Naive thymus-derived CD8-positive, alpha-beta T cell (primary cell): ENCODE measurements around the gene SHC4. TPM values are rescaled to one million over a fixed set of nuclear protein-coding genes. Genes with fewer than 3 reads are reported as not detected.

Experiments
- ATAC-seq, 2 donors: fragments of 150-1000 bp; cut with Tn5 transposase in 1 of 2; sonication (Bioruptor Pico), chemical (Tn5 transposase) in 1 of 2; 1 replicate in 1 of 2; 2 replicates in 1 of 2; pipeline ENCODE4 v1.10.0; 2021; ENCODE audit warnings: mild to moderate bottlenecking in 2 of 2, moderate library complexity in 2 of 2
- POLR2A ChIA-PET: fragments of 350-600 bp; sonication (Branson Sonifier 250); formaldehyde crosslinking; loops from one replicate; lab custom pipeline; 2021; ENCODE audit warnings: antibody characterized with exemption; lab: Charles Lee
- DNase-seq, 10 donors: peaks; one replicate each; pipeline versions ENCODE4 v3.0.0 to v3.0.0-alpha.2; 2020 to 2022
- H3K27ac Mint-ChIP-seq, 10 donors: one replicate each; pipeline ENCODE4 v1.8.0; 2020 to 2022; ENCODE audit warnings: mild to moderate bottlenecking in 10 of 10, mixed read lengths in 10 of 10, moderate library complexity in 4 of 10, inconsistent platforms in 1 of 10
- H3K27me3 Mint-ChIP-seq, 5 donors: one replicate each; pipeline ENCODE4 v1.8.0; 2021 to 2022; ENCODE audit warnings: mixed read lengths in 5 of 5
- H3K36me3 Mint-ChIP-seq, 3 donors: one replicate each; pipeline ENCODE4 v1.8.0; 2020 to 2022; ENCODE audit warnings: mixed read lengths in 3 of 3, mild to moderate bottlenecking in 2 of 3, inconsistent platforms in 1 of 3
- H3K4me1 Mint-ChIP-seq, 4 donors: one replicate each; pipeline ENCODE4 v1.8.0; 2021 to 2022; ENCODE audit warnings: mixed read lengths in 4 of 4
- H3K4me3 Mint-ChIP-seq, 10 donors: one replicate each; pipeline ENCODE4 v1.8.0; 2020 to 2022; ENCODE audit warnings: mild to moderate bottlenecking in 10 of 10, mixed read lengths in 10 of 10, moderate library complexity in 6 of 10, inconsistent platforms in 1 of 10
- H3K9me3 Mint-ChIP-seq, 9 donors: one replicate each; pipeline ENCODE4 v1.8.0; 2020 to 2022; ENCODE audit warnings: mixed read lengths in 9 of 9, mild to moderate bottlenecking in 3 of 9, inconsistent platforms in 1 of 9, moderate library complexity in 1 of 9
- polyA plus RNA-seq, 3 donors: library from polyadenylated mRNA; unstranded; fragments of 300-500 nt; fragmentation: Illumina TruSeq; gene quantifications; one replicate each; pipeline ENCODE4 v1.2.3, GENCODE V29; 2021
- total RNA-seq, 8 experiments: library from RNA in 2 of 8; stranded (reverse) in 2 of 8; gene quantifications; one replicate each; pipeline ENCODE4 v1.2.3 and lab custom pipeline; 2021 to 2026

The SHC4 gene
- total and polyA plus RNA-seq, 5 experiments from 2014 or later: not detected

DNA sequence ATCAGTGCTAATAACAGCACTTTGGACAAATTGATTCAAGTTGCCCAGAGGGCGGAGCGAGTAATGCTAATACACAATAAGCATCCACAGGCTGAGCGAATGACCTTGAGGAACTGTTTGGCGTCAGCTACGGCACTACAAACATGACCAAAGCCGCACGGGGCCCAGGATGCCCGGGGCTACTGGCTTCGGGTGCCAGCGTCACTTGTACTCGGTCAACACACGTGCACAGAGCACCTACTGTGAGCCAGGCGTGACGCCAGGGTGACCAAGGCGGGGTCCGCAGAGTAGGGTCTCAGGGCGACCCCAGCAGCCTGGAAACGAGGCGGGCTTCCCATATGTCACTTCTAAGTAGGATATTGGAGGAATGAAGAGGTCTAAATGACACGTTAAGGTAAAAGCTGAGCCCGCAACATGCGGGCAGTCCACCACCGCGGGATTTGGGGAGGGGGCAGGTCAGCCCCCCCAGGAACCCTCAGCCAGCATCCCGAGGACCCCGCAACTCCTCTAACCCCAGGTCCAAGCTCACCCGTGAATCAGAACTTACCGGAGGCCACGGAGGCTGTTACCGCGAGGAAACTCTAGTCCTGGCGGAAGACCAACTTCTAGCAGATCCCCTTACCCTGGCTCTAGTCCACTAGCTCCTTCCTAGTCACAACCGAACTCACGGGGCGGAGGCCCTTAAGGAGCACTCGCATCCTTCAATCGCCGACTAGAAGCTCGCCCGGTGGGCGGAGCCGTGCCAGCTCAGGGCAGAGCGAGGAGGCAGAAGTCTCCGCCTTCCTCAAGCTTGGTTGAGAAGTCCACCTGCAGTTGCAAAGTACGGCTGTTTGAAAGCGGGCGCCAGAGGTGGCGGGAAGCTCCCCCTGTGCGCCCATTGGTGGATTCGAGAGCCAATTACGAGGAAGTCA lies 153.1 kb downstream of the SHC4 start, which contains the start of gene CEP152:
CEP152 (minus strand) TSS at position 656 of the 911 bp plus-strand sequence. CDS start 5,420 bp downstream, outside the sequence.
- DNase-seq: peak; percentile 93 to 99 (median 98)
- POLR2A ChIA-PET: interaction anchor here (0.7 to 1.6 kb wide), 5 partner anchors 10 to 1545 kb away, joined by 3 to 8 read pairs (median 5); partner anchors contain the start of genes DTWD1, EID1, FAM227B and GABPB1
- peaks cover 0 to 5% (median 3%) of the 10 kb centered on the region in 5 donors for H3K27me3 Mint-ChIP-seq
- no peaks in the 10 kb centered on the region for H3K9me3 Mint-ChIP-seq
- H3K36me3 Mint-ChIP-seq: no peaks in the 10 kb centered on the region
- ATAC-seq: peak; percentile 96
- peak within 1 kb of the TSS; percentile 86 to 95 (median 94) for H3K4me3 Mint-ChIP-seq
- peaks cover 16 to 41% (median 25%) of the 10 kb centered on the region in 4 donors for H3K4me1 Mint-ChIP-seq
- peak within 1 kb of the TSS; percentile 39 to 93 (median 91) for H3K27ac Mint-ChIP-seq

DNA sequence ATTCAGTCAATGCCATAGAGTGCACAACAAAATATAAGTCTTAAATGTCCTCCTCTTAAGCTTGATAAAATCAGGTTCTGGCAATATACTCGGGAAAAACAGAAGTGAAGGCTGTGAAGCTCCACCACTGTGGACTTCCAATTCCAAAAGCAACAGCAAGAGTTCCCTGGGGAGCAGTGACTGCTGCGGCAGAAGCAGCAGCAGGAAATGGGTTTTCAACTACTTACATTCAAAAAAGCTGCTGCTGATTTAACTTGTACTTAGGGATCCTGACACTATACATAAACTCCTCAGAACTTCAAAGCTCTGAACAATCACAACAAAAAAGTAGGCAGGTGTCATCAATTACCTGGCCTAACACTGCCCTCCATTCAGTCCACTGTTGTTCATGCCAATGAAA lies 157.6 kb downstream of the SHC4 start:
- Mint-ChIP-seq H3K27ac (no peak overlapping the region), H3K4me1 (peaks cover 15 to 34% (median 22%) of the 10 kb centered on the region in 4 donors), H3K9me3 (no peaks in the 10 kb centered on the region), H3K4me3 (no peak overlapping the region), H3K36me3 (peaks cover 0 to 19% (median 3%) of the 10 kb centered on the region in 3 donors), H3K27me3 (no peaks in the 10 kb centered on the region)
- ATAC-seq (no peak), DNase-seq (no peak)
- POLR2A ChIA-PET: no interaction called here

DNA sequence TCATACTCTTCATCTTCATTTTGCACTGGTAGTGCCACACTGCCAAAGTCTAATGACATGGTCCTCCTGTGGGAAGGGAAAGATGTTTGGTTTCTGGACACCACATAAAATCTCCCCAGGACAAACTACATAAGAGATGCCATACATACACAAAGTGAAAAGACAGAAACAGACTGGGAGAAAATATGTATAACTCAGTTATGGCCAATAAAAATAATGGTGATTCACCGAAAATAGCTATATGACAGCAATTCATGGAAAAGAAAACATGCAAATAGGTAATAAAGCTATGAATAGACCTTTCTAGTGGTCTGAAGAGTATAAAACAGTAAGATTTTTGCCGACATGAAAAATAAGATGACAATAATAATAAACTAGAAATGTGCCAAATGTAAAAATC lies 158.1 kb downstream of the SHC4 start:
- Mint-ChIP-seq H3K36me3 (peaks cover 0 to 19% (median 3%) of the 10 kb centered on the region in 3 donors), H3K27ac (peak overlapping the region in 1 of 10 donors; percentile 16), H3K4me1 (peaks cover 15 to 33% (median 25%) of the 10 kb centered on the region in 4 donors), H3K9me3 (no peaks in the 10 kb centered on the region), H3K4me3 (no peak overlapping the region), H3K27me3 (no peaks in the 10 kb centered on the region)
- no peak for DNase-seq
- ATAC-seq: no peak
- POLR2A ChIA-PET: no interaction called here

DNA sequence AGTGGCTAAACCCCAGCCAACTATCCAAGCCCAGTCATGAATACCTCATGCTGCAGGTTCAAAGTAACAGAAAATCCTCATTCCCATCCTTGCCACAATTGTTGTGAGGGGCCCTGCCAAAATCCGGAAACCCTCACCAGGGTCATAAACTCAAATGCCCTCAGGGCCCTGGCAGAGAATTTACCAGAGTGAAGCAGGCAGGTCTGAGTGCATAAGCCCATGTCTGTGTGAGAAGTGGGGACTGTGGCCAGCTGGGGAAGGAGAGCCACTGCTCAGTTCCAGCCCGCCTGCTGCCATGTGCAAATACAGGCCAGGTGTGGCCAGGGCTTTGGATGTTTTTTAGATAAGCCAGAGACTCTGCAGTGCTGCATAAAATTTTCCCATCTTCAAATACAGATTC lies 159.8 kb downstream of the SHC4 start:
- peaks cover 6 to 20% (median 14%) of the 10 kb centered on the region in 4 donors for H3K4me1 Mint-ChIP-seq
- DNase-seq: no peak
- no peak for ATAC-seq
- no peak overlapping the region for H3K4me3 Mint-ChIP-seq
- no peaks in the 10 kb centered on the region for H3K9me3 Mint-ChIP-seq
- H3K27ac Mint-ChIP-seq: no peak overlapping the region
- no peaks in the 10 kb centered on the region for H3K27me3 Mint-ChIP-seq
- POLR2A ChIA-PET: no interaction called here
- peaks cover 0 to 19% (median 6%) of the 10 kb centered on the region in 3 donors for H3K36me3 Mint-ChIP-seq

DNA sequence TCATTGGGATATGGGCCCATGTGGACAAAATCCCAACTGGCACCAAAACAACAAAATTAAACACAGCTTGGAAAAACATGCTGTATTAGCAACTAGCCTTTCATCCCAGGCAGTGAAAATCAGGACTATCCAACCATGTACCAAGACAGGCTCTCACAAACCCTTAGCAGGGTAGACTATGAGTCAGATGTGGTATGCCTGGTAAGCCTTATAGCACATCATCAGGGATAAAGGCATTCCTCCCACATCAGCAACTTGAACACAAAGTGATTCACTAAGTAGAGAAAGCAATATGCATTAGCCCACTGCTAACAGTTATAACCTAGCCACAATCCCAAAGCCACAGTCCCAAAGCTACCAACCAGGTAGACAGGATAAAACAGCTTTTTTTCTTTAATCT lies 160.9 kb downstream of the SHC4 start:
- ATAC-seq (no peak), DNase-seq (no peak)
- Mint-ChIP-seq H3K9me3 (no peaks in the 10 kb centered on the region), H3K4me1 (peaks cover 7 to 23% (median 13%) of the 10 kb centered on the region in 4 donors), H3K27me3 (no peaks in the 10 kb centered on the region), H3K27ac (no peak overlapping the region), H3K4me3 (no peak overlapping the region), H3K36me3 (peaks cover 0 to 19% (median 6%) of the 10 kb centered on the region in 3 donors)
- POLR2A ChIA-PET: no interaction called here

DNA sequence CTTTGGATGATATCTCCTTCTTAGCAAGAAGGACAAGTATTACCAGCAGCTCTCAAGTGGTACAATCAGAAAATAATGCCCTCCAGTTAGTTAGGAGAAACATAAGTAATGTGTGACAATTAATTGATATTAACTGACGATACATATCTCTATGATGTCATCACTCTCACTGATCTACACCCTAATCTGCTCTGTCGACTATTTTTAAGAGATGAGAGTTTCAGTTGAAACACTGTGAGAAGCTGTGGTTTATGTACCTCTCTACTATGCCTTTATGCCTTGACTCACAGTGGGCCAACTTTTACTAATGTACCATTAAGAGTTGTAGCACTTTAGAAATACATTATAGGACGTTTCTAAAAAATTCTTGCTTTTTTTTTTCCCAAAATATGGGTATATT lies 161.5 kb downstream of the SHC4 start:
- ATAC-seq: no peak
- POLR2A ChIA-PET: no interaction called here
- peaks cover 9 to 26% (median 18%) of the 10 kb centered on the region in 4 donors for H3K4me1 Mint-ChIP-seq
- H3K27ac Mint-ChIP-seq: no peak overlapping the region
- peaks cover 0 to 22% (median 8%) of the 10 kb centered on the region in 3 donors for H3K36me3 Mint-ChIP-seq
- DNase-seq: no peak
- H3K9me3 Mint-ChIP-seq: no peaks in the 10 kb centered on the region
- no peak overlapping the region for H3K4me3 Mint-ChIP-seq
- H3K27me3 Mint-ChIP-seq: no peaks in the 10 kb centered on the region

DNA sequence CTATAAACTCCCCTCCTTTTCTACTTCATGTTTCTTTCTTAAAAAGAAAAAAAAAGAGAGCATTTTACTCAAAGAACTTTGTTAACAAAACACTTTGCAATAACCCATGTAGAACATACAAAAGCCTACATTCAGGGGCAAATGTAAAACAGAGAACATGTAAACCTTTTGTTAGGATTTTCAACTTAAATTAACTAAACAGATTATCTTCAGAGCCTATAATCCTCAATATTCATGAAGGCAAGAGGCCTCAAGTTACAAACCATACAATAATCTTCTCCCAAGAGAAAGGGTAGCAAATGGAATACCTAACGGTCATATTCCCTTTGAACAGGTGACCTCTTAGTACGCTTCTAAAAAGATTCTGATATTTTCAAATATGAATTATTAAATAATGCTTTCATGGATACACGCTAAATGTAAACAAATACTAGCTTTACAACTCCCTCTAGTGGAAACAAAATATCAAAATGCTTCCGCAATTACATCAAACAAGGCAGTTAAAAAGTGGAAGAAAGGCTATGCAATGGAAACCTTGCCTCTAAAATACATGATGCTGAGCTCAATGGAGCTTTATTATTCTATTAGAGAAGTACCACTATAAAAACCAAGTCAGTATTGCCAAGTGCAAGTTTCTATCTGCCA lies 162.8 kb downstream of the SHC4 start:
- Mint-ChIP-seq H3K4me1 (peaks cover 6 to 25% (median 13%) of the 10 kb centered on the region in 4 donors), H3K27ac (no peak overlapping the region), H3K4me3 (no peak overlapping the region), H3K27me3 (no peaks in the 10 kb centered on the region), H3K36me3 (peaks cover 0 to 32% (median 10%) of the 10 kb centered on the region in 3 donors), H3K9me3 (no peaks in the 10 kb centered on the region)
- DNase-seq: no peak
- no peak for ATAC-seq
- POLR2A ChIA-PET: interaction anchor here (1.6 kb wide), 1 partner anchor 10 kb away, joined by 5 read pairs; the partner anchor contains the start of gene CEP152

DNA sequence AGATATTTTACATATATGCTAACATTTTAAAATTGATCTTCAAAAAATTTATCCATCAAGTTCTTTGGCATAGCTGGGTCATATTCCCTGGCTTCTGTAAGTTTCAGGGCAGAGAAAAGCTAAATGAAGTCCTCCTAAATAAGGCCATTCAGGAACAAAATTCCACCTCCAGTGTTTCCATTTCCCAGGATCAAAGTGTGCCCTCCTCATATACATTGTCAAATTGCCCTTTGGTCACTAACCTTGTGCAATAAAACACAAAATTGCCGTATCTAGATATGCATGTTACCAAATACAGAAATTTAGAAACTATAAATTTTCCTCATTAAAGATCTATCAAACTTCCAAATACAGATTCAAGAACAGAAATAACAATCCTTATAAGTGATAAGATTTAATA lies 163.5 kb downstream of the SHC4 start:
- Mint-ChIP-seq H3K27me3 (no peaks in the 10 kb centered on the region), H3K36me3 (peaks cover 0 to 33% (median 12%) of the 10 kb centered on the region in 3 donors), H3K4me1 (peaks cover 6 to 26% (median 13%) of the 10 kb centered on the region in 4 donors), H3K9me3 (no peaks in the 10 kb centered on the region), H3K27ac (no peak overlapping the region), H3K4me3 (no peak overlapping the region)
- no peak for DNase-seq
- no peak for ATAC-seq
- POLR2A ChIA-PET: interaction anchor here (1.6 kb wide), 1 partner anchor 11 kb away, joined by 5 read pairs; the partner anchor contains the start of gene CEP152

DNA sequence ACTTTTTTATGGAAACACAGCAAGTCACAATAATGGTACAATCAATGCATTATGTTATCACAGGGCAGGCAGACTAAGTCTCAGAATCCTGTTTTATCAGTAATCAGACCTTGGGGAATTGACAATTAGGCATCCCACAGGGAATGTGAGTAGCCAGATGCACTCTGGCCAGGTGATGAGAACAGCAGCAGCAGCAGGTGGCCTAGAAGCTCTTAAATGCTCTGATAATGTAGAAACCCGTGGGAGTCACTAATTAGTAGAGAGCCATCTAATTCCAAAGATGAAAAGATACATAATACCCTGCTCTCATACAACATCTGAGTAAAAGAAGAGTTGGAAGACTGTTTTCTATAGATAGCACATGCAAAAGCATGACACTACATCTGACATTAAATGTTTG lies 165.4 kb downstream of the SHC4 start:
- DNase-seq (no peak), ATAC-seq (no peak)
- Mint-ChIP-seq H3K27me3 (no peaks in the 10 kb centered on the region), H3K9me3 (no peaks in the 10 kb centered on the region), H3K4me3 (no peak overlapping the region), H3K36me3 (peaks cover 0 to 23% (median 12%) of the 10 kb centered on the region in 3 donors), H3K4me1 (peaks cover 4 to 37% (median 13%) of the 10 kb centered on the region in 4 donors), H3K27ac (peak overlapping the region in 1 of 10 donors; percentile 21)
- POLR2A ChIA-PET: no interaction called here

DNA sequence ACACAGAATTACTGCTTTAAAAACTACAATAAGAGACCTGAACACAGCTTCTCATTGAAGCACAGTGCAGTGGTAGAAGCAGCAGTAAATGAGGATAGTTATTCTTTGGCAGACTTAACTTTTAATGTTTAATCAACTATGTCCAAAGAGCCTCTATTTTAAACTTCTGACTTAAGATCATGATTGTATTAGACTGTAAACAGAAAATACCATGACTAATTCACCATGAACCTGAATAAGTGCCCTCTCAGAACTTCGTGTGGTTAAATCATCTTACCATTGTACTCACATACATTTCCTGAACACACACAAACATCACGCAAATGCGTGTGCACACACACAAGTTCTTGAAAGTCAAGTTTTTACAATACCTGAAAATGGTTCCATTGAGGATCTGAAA lies 166.8 kb downstream of the SHC4 start:
- Mint-ChIP-seq H3K9me3 (no peaks in the 10 kb centered on the region), H3K36me3 (peaks cover 0 to 36% (median 25%) of the 10 kb centered on the region in 3 donors), H3K27me3 (no peaks in the 10 kb centered on the region), H3K4me1 (peaks cover 4 to 37% (median 10%) of the 10 kb centered on the region in 4 donors), H3K4me3 (peak overlapping the region in 2 of 10 donors; percentile 9 to 37), H3K27ac (peak overlapping the region in 4 of 10 donors; percentile 1 to 51 (median 12))
- ATAC-seq (no peak), DNase-seq (peak in 1 of 10 donors; percentile 2)
- POLR2A ChIA-PET: no interaction called here

DNA sequence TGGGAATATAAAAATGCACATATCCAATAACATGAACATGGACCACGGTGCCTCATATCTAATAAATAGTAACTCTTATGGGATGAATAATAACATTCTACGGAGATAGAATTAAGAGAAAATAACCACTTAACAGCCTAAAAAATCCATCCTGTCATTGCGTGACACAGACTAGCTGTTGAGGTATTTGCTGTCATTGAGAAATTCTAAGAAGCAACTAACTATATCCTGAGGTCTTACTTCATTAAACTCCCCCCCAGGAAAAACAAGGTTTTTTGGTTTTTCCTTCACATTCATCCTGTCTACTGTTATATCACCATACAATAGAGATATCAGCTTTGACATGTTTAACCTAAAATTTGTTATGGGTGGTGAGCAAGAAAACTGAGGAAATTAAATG lies 167.2 kb downstream of the SHC4 start:
- POLR2A ChIA-PET: no interaction called here
- Mint-ChIP-seq H3K27me3 (no peaks in the 10 kb centered on the region), H3K4me3 (no peak overlapping the region), H3K36me3 (peaks cover 0 to 39% (median 27%) of the 10 kb centered on the region in 3 donors), H3K9me3 (no peaks in the 10 kb centered on the region), H3K27ac (peak overlapping the region in 2 of 10 donors; percentile 20 to 51), H3K4me1 (peaks cover 4 to 37% (median 10%) of the 10 kb centered on the region in 4 donors)
- ATAC-seq (no peak), DNase-seq (no peak)

DNA sequence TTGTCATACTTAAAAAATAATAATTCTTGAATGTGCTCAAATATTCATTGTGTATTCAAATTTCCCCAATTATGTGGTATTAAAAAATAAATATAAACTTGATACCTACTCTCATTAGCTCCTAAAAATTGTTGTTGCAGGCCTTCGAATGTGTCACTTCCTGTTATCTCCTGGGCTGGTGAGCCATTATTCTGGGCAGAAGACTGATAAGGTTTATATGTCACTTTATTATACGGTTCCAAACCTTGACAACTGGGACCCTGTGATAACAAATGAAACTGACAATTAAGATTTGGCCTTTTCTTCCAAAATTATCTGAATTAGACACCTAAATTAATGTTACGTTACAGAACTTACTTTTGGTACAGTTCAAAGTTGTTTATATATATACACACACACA lies 167.8 kb downstream of the SHC4 start:
- Mint-ChIP-seq H3K4me1 (peaks cover 4 to 31% (median 8%) of the 10 kb centered on the region in 4 donors), H3K4me3 (no peak overlapping the region), H3K36me3 (peaks cover 0 to 42% (median 30%) of the 10 kb centered on the region in 3 donors), H3K9me3 (no peaks in the 10 kb centered on the region), H3K27me3 (no peaks in the 10 kb centered on the region), H3K27ac (no peak overlapping the region)
- POLR2A ChIA-PET: no interaction called here
- DNase-seq (no peak), ATAC-seq (no peak)
